ENCODE results near the gene PRIMA1.

The PRIMA1 gene

GRCh38 chr14:93794756-93795155, 6.5 kb upstream of the PRIMA1 start:
- DNase-seq (ENCODE audit: low read depth in 2 of 2), result no peak

GRCh38 chr14:93793555-93794324, 5.5 kb upstream of the PRIMA1 start:
- no peak for DNase-seq (ENCODE audit: low read depth in 2 of 2)

- no peak for DNase-seq (ENCODE audit: low read depth in 2 of 2)
Observed at GRCh38 chr14:93792391-93792790, 4.1 kb upstream of the PRIMA1 start.

GRCh38 chr14:93790966-93791365, 2.7 kb upstream of the PRIMA1 start:
- no peak for DNase-seq (ENCODE audit: low read depth in 2 of 2)

GRCh38 chr14:93789228-93790130, 1.2 kb upstream of the PRIMA1 start:
- DNase-seq (ENCODE audit: low read depth in 2 of 2), result no peak

- DNase-seq (ENCODE audit: low read depth in 2 of 2), result no peak
Observed at GRCh38 chr14:93788543-93789227, 400 bp upstream of the PRIMA1 start.

- DNase-seq (ENCODE audit: low read depth in 2 of 2), result no peak
Observed at GRCh38 chr14:93787465-93788292, 606 bp downstream of the PRIMA1 start.

- DNase-seq (ENCODE audit: low read depth in 2 of 2), result no peak
Observed at GRCh38 chr14:93785423-93785822, 2.9 kb downstream of the PRIMA1 start.

GRCh38 chr14:93784878-93785277, 3.4 kb downstream of the PRIMA1 start:
- DNase-seq (ENCODE audit: low read depth in 2 of 2), result no peak

GRCh38 chr14:93780813-93781400, 7.4 kb downstream of the PRIMA1 start:
- DNase-seq (ENCODE audit: low read depth in 2 of 2), result no peak

GRCh38 chr14:93778856-93779629, 9.2 kb downstream of the PRIMA1 start:
- DNase-seq (ENCODE audit: low read depth in 2 of 2), result no peak

GRCh38 chr14:93778453-93778852, 9.8 kb downstream of the PRIMA1 start:
- no peak for DNase-seq (ENCODE audit: low read depth in 2 of 2)

GRCh38 chr14:93775744-93776143, 12.5 kb downstream of the PRIMA1 start:
- no peak for DNase-seq (ENCODE audit: low read depth in 2 of 2)

- DNase-seq (ENCODE audit: low read depth in 2 of 2), result no peak
Observed at GRCh38 chr14:93775158-93775557, 13.1 kb downstream of the PRIMA1 start.

GRCh38 chr14:93772263-93772662, 16.0 kb downstream of the PRIMA1 start:
- no peak for DNase-seq (ENCODE audit: low read depth in 2 of 2)

GRCh38 chr14:93765970-93766369, 22.3 kb downstream of the PRIMA1 start:
- DNase-seq (ENCODE audit: low read depth in 2 of 2), result no peak

- no peak for DNase-seq (ENCODE audit: low read depth in 2 of 2)
Observed at GRCh38 chr14:93765155-93765554, 23.1 kb downstream of the PRIMA1 start.

- DNase-seq (ENCODE audit: low read depth in 2 of 2), result no peak
Observed at GRCh38 chr14:93764211-93764659, 24.1 kb downstream of the PRIMA1 start.

GRCh38 chr14:93759719-93760307, 28.5 kb downstream of the PRIMA1 start:
- DNase-seq (ENCODE audit: low read depth in 2 of 2), result no peak

- no peak for DNase-seq (ENCODE audit: low read depth in 2 of 2)
Observed at GRCh38 chr14:93757206-93757605, 31.1 kb downstream of the PRIMA1 start.

Measured in activated CD4-positive, alpha-beta T cell treated with anti-CD3 and anti-CD28 coated beads for 24 hours (primary cell).